A549 (cell line): Measurements from ENCODE around the gene ADD1.

ENCODE experiments used
- BHLHE40 ChIP-seq: IDR thresholded peaks from 2 replicates; pipeline ENCODE4 v1.6.1; 2012; ENCODE audit warnings: low read depth, low read length, inconsistent platforms
- CBX8 ChIP-seq: fragments of 200-600 bp; sonication (generic); IDR thresholded peaks from 2 replicates; pipeline ENCODE4 v1.6.1; 2016
- CHD4 ChIP-seq: fragments of 200-600 bp; sonication (generic); IDR thresholded peaks from 2 replicates; pipeline ENCODE4 v1.6.1; 2016; ENCODE audit warnings: antibody characterized with exemption, mild to moderate bottlenecking, borderline replicate concordance
- CTCF ChIP-seq: fragments of >200 bp; sonication (Bioruptor Twin); formaldehyde crosslinking; IDR thresholded peaks from 3 replicates; pipeline ENCODE4 v1.5.1; 2016
- ELK1 ChIP-seq: fragments of 150-350 bp; IDR thresholded peaks from 2 replicates; pipeline ENCODE4 v1.6.1; 2014; ENCODE audit warnings: low read depth, mild to moderate bottlenecking, low read length
- EP300 ChIP-seq, 2 experiments: fragments of >200 bp; sonication (Bioruptor Twin); formaldehyde crosslinking; IDR thresholded peaks; 2 replicates in 1 of 2; 3 replicates in 1 of 2; pipeline ENCODE4 v1.6.1; 2016 to 2017
- KDM1A ChIP-seq: fragments of 200-600 bp; sonication (generic); IDR thresholded peaks from 2 replicates; pipeline ENCODE4 v1.6.1; 2016; ENCODE audit warnings: low read depth, mild to moderate bottlenecking
- KDM5A ChIP-seq: fragments of 200-600 bp; sonication (generic); IDR thresholded peaks from 2 replicates; pipeline ENCODE4 v1.6.1; 2016; ENCODE audit warnings: antibody characterized with exemption, mild to moderate bottlenecking
- MAX ChIP-seq: IDR thresholded peaks from 2 replicates; pipeline ENCODE4 v1.6.1; 2012
- MAZ ChIP-seq: fragments of 150-350 bp; IDR thresholded peaks from 2 replicates; pipeline ENCODE4 v1.6.1; 2014; ENCODE audit warnings: antibody characterized with exemption, low read depth, low read length, borderline replicate concordance
- NR3C1 ChIP-seq: fragments of >200 bp; sonication (Bioruptor Twin); formaldehyde crosslinking; IDR thresholded peaks from 3 replicates; pipeline ENCODE4 v1.6.1; 2017
- POLR2A ChIP-seq: IDR thresholded peaks from 2 replicates; pipeline ENCODE4 v1.6.1; 2012; ENCODE audit warnings: mild to moderate bottlenecking, low read length
- SMC3 ChIP-seq: fragments of >200 bp; sonication (Bioruptor Twin); formaldehyde crosslinking; IDR thresholded peaks from 3 replicates; pipeline ENCODE4 v1.6.1; 2018; ENCODE audit warnings: inconsistent platforms
- USF2 ChIP-seq: fragments of 450-650 bp; IDR thresholded peaks from 2 replicates; pipeline ENCODE4 v1.6.1; 2014; ENCODE audit warnings: antibody characterized with exemption

- no peak for TF ChIP-seq CTCF
- TF ChIP-seq ELK1, result no peak
- no peak for TF ChIP-seq USF2
- TF ChIP-seq CBX8, result no peak
- TF ChIP-seq BHLHE40, result no peak
- no peak for TF ChIP-seq KDM1A
- no peak for TF ChIP-seq CHD4
- no peak for TF ChIP-seq NR3C1
- no peak for TF ChIP-seq POLR2A
- no peak for TF ChIP-seq KDM5A
- no peak for TF ChIP-seq MAZ
- TF ChIP-seq SMC3, result no peak
- TF ChIP-seq MAX, result no peak
- no peak for TF ChIP-seq EP300 (IDR thresholded peaks at IDR 0.05)
These were observed 96.9 kb downstream of the ADD1 start for GRCh38 chr4:2940267-2941137.
